Left kidney (tissue), 2 donors: ENCODE data around the gene LSM7. TPM values are rescaled to one million over a fixed set of nuclear protein-coding genes. Genes with fewer than 3 reads are reported as not detected.

Source experiments
- DNase-seq: peaks from one replicate; pipeline ENCODE4 v3.0.0-alpha.2; 2013
- polyA plus RNA-seq: library from polyadenylated mRNA; unstranded; fragments of 120-200 nt; gene quantifications from one replicate; pipeline ENCODE4 v1.2.1, GENCODE V29; 2013; ENCODE audit not compliant: insufficient read length

Gene LSM7
- polyA plus RNA-seq, 1 donor, result 90.5 TPM

DNA sequence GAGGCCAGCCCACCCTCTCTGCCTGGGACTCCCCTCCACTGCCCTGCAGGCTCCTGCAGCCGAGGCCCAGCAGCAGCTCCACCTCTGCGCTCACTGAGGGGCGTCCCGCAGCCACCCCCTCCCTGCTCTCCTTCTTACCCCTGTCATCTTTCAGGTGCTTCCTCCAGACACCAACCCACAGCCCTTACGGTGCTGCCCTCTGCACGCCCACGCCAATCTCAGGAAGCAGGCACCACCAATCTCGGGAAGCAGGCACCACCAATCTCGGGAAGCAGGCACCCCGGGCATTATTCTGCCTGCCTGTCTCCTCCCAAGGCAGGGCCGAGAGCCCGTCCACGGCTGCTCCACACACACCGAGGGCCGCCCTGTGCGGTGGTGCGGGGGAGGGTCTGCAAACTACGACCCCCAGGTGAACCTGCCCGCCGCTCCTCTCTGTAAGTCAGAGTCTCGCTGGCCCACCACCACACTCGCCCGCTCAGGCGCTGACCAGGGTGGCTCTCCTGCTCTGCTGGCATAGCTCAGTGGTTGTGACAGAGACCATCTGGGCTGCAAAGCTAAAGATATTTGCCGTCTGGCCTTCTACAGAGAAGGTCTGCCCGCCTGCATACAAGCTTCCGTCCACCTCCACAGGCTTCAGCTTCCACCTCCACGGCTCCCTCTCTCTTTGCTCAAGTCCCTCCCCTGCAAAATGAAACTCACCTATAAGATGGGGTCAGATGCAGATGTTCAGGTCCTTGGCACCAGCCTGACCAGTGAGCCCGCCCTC is 2.9 kb downstream of the LSM7 start:
- no peak for DNase-seq

DNA sequence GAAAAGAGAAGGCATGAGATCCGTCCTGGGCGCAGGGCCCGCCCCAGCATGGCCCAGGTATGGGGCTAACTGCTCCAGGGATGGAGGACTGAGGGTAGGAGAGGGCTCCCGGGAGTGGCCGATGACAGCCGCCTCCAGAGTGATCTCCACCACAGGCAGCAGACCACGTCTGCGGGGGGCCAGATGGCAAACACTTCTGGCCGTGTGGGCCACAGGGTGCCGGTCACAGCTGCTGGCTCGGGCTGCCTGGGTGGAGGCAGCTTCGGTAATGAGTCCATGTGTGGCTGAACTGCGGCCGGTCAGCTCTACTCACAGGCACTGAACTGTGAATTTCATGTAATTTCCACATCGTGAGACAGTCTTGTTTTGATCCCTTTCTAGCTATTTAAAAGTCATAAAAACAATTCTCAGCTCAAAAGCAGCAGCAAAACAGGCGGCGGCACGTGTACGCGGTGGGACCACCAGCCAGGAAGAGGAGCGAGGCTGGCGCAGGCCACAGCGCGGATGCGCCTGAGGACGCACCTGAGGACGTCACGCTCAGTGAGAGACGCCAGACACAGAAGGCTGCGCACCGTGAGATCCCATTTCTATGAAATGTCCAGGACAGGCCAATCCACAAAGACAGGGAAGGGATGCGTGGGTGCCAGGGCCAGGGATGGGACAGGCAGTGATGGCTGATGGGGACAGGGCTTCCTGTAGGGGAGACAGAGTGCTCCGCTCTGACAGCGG is 4.0 kb downstream of the LSM7 start:
- no peak for DNase-seq

DNA sequence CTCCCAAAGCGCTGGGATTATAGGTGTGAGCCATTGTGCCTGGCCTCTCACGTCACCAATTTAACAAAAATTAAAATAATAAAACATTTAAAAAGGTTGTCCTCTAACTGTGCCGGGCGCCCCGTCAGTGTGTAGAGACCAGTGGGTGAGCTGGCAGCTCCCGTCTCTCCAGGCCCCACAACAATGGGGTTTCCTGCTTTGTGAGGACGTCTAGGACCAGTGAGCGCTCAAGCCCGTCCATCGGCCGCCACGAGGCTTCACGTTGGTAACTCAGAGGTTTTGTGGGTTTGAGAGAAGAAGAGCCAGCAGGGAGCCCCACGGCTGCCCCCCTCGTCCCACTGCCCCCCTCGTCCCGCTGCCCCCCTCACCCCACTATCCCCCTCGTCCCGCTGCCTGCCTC is 4.7 kb downstream of the LSM7 start:
- DNase-seq, result no peak

DNA sequence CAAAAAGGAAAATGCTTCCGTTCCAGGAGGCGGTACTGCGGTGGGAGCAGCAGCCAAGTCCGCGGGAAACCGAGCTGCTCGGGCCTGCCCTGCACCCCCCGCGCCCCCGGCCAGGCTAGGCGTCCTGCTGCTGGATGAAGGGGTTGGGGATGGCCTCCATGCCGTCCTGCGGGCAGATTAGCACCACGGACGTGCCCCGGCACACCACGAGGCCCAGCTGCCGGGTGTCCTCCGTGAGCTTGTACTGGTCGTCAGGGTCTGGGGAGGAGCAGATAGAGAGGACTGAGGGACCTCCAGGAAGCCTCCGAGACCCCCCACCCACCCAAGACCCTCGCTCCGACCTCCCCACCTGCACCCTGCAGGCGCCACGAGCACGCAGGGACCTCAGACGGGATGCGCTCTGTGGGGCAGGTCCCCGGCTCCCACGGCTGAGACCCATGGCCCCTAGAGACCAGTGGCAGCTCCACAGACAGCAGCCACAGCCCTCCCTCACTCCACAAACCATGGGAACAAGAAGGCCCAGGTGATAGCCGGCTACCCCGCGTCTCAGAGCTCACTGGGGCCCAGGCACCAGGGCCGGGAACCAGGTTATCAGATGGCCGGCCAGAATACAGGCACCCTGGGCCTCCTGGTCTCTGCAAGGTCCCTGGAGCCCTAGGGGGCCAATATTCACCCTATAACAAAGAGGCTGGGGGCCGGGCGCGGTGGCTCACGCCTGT is 6.7 kb downstream of the LSM7 start:
- no peak for DNase-seq

DNA sequence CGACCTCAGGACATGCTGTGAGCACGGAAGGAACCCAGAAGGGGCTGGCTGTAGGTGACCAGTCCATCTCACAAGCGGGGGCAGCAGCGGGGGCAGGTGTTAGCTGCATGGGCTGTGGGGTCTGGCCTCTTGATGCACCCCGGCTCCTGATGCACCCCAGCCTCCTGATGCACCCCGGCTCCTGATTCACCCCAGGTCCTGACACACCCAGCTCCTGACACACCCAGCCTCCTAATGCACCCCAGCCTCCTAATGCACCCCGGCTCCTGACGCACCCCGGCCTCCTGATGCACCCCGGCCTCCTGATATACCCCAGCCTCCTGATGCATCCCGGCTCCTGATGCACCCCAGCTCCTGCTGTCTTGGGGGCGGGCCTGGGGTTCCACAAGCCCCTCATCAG is 7.4 kb downstream of the LSM7 start:
- DNase-seq, result no peak

DNA sequence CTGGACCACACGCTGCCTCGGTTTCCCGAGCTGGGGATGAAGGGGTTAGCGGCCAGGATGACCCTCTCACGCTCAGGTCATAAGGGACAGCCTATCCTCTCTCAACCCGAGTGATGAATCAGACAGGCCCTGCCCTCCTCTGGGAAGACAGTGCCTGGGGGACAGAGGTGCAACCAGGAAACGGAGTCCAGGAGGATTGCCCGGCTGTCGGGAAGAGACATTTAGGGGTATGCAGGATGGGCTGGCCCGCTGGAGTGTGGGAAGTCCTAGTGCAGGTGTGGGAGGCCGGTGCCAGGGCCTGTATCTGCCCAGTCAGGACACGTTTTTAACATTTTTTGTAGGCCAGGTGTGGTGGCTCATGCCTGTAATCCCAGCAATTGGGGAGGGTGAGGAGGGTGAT is 8.3 kb downstream of the LSM7 start:
- no peak for DNase-seq

DNA sequence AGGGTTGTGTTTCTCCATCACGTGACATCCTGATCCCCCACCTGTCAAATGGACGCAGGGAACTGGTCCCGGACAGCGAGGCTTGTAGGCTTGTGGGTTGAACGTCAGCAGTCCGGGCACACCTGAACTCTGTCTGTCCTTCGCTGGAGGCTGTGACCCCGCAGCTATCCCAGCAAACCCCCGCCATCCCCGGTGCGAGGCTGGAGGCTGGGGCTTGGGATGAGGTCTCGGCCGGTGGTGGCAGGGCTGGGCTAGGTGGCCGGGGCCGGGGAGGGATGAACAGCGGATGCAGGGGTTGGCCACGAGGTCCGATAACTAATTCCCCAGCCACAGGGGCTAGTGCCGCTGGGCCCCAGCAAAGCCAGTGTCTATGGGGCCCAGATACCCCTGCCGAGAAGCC is 8.8 kb downstream of the LSM7 start:
- no peak for DNase-seq

DNA sequence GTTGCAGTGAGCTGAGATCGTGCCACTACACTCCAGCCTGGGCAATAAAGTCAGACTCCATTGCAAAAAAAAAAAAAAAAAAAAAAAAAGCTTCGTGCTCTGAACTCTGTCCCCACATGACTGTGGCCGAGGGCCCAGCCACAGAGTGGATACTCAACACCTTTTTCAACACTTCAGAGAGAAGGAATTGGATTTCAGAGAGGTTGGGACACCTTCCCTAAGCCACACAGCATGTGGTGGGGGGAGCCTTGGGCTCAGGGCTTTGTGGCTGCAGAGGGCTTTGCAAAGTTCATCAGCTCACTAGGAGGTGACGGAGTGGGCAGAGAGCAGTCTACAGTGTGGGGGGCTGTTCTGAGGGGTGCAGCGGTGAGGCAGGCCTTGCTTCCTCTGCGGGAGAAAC is 9.5 kb downstream of the LSM7 start:
- no peak for DNase-seq

DNA sequence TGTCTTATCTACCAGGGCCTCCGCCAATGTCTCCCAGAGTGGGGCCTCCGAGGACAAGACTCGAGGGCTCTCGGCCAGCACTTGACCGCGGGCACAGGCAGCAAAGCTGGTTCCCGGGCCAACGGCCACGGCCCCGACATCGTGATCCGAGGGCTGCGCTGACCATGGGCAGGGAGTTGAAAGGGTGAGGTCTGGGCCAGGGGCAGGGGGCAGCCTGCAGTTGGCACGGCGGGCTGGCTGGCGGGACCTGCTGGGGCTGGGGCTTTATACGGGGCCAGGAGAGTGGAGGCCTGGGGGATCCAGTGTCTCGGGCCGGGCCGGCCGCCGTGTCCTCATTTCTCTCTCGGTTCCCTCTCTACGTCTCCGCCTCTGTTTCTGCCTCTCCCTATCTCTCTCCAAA is 10.6 kb downstream of the LSM7 start:
- no peak for DNase-seq

DNA sequence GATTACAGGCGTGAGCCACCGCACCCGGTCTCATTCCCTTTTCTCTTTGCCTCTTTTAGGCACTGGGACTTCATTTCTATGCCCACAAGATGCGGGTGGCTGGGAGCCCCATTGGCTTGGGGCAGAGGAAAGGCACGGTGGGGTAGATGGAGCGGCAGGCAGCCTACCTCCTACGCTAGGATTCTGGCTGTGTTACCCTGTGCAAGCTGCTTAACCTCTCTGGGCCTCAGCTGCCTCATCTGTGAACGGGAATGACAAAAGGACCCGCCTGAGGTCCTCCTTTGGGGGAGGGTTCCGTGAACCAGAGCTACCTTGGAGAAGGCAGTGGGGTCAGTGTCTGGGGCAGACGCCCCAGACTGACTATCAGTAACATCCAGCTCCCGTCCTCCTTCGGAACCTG is 11.1 kb downstream of the LSM7 start:
- no peak for DNase-seq

DNA sequence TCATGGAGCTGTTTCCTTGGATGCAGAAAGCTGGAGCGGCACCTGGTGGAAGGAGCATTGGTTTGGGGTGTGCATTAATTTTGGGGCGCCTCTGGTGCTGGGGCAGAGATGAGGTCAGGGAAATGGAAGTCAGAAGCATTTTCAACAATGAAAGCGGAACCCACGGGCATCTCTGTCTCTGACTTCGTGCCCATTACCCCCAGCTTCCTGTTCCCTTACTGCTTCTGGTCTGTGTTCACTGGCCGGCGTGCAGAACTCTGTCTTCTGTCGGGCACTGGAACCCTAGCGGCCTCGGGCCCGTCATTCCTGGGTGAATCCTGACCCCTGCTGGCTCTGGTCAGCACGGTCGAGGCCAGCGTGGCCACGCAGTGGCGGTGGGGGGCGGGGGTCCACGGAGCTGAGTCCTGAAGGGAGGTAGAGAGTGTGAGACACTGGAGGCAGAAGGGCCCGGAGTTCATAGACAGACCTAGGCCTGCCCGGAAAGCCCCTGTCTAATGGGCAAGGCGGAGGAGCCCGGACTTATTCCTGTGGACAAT is 12.5 kb downstream of the LSM7 start:
- DNase-seq, result no peak

DNA sequence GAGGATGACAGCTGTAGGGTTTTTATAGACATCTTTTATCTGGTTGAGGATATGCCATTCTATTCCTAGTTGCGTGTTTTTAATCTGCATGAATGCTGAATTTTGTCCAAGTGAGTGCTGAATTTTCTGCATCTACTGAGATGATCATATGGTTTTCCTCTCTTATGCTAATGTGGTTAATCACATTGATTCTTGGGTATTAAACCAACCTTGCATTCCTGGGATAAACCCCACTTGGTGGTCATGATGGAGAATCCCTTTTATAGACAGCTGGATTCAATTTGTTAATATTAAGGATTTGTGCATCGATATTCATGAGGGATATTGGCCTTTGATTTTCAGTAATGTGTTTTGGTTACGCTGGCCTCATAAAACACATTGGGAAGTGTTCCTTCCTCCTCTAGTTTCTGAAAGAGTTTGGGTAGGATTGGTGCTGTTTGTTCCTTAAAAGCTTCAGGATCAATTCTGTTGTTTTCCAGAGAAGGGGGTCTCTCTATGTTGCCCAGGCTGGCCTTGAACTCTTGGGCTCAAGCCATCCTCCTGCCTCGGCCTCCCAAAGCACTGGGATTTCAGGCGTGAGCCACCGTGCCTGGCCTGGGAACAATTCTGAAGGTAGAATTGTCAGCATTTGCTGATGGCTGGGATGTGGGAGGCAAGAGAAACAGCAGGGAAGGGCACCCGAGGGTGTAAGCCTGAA is 13.1 kb downstream of the LSM7 start:
- no peak for DNase-seq

DNA sequence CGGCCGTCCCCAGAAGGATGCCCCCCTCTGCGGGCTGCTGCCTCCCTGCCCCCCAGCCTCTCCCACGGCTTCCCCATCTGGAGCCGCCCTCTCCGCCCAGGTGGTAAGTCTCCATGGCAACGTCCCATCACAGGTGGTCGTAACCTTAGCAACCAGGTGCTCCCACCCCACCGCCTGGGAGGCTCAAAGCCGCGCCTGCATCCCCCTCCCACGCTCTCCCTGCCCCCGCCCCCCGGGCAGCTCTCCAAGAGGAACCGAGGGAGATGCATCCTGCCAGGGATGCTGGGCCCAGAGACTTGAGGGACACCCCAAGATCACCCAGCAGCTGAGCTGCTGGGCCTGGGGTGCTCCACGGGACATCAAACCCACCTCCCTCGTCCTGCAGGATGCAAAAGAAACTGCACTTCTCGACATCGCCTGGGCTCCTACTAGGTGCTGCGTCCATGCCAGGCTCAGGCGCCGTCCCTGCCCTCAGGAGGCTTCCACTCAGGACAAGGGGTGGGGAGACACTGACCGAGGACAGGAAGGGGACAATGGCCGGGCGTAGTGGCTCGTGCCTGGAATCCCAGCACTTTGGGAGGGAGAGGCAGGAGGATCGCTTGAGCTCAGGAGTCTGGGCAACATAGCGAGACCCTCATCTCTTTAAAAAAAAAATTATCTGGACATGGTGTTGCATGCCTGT is 15.4 kb downstream of the LSM7 start:
- DNase-seq, result no peak

DNA sequence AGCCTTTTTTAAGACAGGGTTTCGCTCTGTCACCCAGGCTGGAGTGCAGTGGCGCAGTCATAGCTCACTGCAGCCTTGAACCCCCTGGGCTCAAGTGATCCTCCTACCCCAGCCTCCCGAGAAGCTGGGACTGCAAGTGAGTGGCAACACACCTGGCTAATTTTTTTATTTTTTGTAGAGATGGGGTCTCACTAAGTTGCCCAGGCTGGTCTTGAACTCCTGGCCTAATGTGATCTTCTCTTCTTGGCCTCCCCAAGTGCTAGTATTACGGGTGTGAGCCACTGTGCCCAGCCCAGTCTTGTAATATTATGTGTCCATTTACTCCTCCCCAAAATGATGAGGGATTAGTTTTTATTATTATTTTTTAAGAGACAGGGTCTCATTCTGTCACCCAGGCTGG is 17.3 kb downstream of the LSM7 start:
- no peak for DNase-seq

DNA sequence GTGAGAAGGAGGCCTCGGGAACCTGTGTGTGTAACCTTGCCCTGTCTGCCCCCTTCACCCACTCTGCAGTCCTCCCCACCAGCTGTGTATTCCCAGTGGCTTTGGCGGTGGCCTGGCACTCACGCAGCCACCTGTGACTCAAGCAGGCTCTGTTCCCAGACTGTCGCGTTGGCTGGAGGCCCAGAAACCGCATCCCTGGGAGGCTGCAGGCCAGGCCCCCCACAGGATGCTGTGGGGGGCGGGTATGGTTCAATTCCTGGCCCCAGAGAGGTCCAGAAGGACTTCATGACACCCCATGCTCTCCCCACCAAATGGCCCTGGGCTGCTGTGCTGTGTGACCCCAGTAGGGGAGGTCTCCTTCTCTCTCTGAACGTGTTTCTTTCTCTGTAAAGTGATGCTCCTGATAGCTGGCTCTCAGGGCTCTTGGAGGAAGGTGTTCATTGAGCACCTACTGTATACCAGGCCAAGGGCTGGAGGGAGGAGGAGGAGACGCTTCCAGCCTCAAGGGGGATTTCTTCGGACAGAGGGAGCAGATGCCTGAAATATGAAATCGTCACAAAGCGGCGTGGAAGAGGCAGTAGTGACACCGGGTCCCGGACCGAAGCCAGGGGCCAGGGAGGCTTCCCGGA is 18.5 kb downstream of the LSM7 start:
- DNase-seq, result no peak

DNA sequence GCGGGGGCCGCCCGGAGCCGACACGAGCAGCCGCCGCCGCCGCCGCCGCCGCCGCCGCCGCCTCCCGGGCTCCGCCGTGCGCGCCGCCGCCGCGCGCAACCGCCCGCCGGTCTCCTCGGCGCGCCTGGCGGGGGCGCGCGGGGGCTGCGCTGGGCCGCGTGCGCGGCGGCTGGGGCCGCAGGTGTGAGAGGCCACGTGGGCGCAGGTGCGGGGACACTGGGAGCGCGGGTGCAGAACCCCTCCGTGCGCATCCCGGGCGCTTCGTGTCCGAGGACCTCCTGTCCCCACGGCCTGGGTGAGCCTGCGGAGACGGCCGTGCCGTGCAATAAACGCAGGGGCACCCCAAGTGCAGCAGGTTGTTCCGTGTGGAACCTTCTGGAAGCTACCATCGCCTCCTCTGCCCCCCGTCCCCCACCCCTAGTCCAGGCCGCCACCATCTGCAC is 20.3 kb downstream of the LSM7 start, which contains the start of gene LINGO3:
Gene LINGO3 (minus strand): TSS at position 41 of the 443 bp plus-strand sequence. CDS start 16,378 bp downstream, outside the sequence.
- DNase-seq, result no peak

DNA sequence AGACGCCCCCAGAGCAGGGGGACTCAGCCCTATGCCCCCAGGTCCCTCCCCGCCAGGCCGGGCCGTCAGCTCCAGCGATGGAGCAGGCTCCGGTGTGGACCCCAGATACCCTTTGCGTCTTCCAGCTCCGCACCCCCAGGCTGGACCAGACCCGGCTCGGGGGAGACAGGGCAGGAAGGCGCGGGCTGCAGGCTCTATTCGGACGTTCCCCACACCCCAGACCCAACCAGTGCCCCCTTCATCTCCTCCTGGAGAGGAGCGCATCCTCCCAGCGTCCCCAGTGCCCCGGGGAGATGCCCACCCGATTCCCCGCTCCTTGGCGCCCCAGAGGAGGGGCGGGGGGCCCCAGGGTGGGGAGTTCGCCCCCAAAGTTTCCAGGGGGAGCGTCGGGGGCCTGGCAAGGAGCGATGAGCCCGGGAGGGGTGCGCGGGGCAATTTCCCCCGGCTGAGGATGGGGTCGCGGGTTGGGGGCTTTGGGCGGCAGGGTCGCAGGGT is 20.8 kb downstream of the LSM7 start:
- DNase-seq, result no peak

DNA sequence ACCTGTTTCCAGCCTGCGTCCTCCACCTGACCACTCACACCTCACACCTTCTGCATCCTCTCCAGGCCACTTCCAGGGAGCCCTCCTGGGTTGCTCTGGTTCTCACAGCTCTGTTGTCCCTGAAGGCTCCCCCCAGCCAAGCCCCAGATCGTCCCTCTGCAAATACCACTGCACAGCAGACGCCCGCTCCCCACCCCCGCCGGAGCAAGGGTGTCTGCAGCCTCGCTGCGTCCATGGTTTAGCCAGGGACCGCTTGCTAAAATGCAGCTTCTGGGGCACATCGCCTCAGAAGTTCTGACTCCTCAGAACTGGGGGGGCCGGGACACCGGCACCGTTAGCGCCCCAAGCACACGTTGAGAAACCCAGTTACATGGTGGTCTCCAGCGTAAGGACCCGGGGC is 21.4 kb downstream of the LSM7 start:
- DNase-seq, result no peak

DNA sequence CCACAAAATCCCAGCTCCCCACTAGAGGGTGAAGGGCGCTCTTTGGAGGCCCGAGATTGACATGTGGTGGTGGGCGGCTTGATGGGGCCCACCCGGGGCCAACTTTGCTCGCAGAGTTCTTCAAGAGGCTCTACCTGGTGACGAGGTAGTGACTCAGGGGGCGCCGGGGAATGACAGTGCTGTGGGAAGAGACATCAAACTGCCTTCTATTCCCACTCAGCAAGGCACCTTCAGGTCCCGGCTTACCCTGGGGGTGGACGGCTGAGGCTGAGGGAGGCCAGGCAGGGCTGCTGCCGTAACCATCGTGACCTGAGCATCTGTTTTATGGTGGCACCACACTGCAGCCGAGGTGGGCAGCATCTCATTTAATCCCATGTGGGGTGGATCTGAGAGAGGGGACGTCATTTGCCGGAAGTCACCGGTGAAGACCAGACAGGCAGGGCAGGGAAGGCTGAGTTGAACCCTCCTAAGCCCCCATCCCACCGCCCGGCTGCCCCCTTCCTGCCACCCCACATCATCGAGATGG is 22.0 kb downstream of the LSM7 start:
- no peak for DNase-seq

DNA sequence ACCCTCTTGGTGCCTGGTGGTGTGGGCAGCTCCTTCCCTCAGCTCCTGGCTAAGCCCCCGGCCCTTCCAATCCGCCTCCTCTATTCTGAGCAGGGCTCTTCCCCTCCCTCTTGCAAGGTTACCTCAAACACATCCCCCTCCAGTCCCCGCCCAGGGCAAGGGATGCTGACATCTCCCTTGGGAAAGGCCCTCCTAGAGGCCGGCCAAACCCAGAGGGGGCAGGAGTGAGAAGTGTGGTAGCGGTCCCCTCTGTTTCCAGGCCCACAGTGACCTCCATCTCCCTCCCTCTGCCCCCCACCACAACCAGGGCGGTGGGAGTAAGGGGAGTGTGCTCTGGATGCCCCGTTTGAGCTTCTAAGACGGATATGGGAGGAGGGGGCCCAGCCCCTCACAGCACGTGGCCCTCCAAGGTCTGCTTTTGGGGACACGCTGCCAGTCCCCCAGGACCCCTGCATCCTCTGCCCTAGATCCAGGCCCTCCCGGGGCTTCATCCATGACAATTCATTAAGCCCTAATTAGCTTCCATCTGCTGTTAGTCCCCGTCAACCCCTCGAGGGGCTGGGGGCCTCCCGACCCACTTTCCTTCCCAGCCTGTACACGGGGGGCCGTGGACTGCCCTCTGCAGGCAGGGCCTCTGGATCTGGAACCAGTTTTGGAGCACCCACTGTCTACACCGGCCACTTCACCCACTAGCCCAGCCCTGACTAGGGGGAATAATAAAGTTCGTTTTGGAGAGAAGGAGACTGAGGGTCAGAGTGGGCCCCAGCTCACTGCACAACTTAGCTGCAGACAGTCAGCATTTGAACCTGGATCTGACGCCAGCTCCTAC is 22.7 kb downstream of the LSM7 start:
- DNase-seq, result no peak
